HepG2 (cell line): ENCODE results near the gene PRKCG. TPM values are rescaled to one million over a fixed set of nuclear protein-coding genes. Genes with fewer than 3 reads are reported as not detected.
A peak's percentile ranks its signal among the peaks of the same experiment; 100 is the strongest.

Source experiments
- ARID2 ChIP-seq: sonication (generic); formaldehyde crosslinking; IDR thresholded peaks from 2 replicates; pipeline ENCODE4 v1.8.1; 2022; ENCODE audit warnings: mild to moderate bottlenecking, missing genetic modification reagents, borderline replicate concordance
- CBX1 ChIP-seq: IDR thresholded peaks from one replicate; pipeline ENCODE4 v1.6.1; 2016; ENCODE audit warnings: antibody characterized with exemption, low read depth
- EEA1 ChIP-seq: sonication (generic); formaldehyde crosslinking; IDR thresholded peaks from 2 replicates; pipeline ENCODE4 v1.5.1; 2020; ENCODE audit warnings: mild to moderate bottlenecking, missing genetic modification reagents, borderline replicate concordance
- LCORL ChIP-seq, 2 experiments: fragments of 450-650 bp in 1 of 2; sonication (generic) in 1 of 2; formaldehyde crosslinking in 1 of 2; IDR thresholded peaks; 2 replicates each; pipeline versions ENCODE4 v1.5.0 to v1.6.1; 2017 to 2020; ENCODE audit warnings: antibody characterized with exemption in 1 of 2, missing genetic modification reagents in 1 of 2
- SMAD9 ChIP-seq: sonication (generic); formaldehyde crosslinking; IDR thresholded peaks from 2 replicates; pipeline ENCODE4 v1.5.1; 2020; ENCODE audit warnings: mild to moderate bottlenecking, missing genetic modification reagents
- ZKSCAN8 ChIP-seq: IDR thresholded peaks from 2 replicates; pipeline ENCODE4 v1.6.1; 2016; ENCODE audit warnings: borderline replicate concordance, missing genetic modification reagents, missing compliant biosample characterization
- ZNF614 ChIP-seq: IDR thresholded peaks from 2 replicates; pipeline ENCODE4 v1.6.1; 2018; ENCODE audit warnings: missing biosample characterization, missing genetic modification reagents, inconsistent platforms, borderline replicate concordance
- ZNF616 ChIP-seq: sonication (generic); formaldehyde crosslinking; IDR thresholded peaks from 2 replicates; pipeline ENCODE4 v1.5.0; 2020; ENCODE audit warnings: low read depth, mild to moderate bottlenecking, missing genetic modification reagents
- ZNF891 ChIP-seq: sonication (generic); formaldehyde crosslinking; IDR thresholded peaks from 2 replicates; pipeline ENCODE4 v1.5.0; 2020; ENCODE audit warnings: mild to moderate bottlenecking, missing genetic modification reagents
- polyA plus RNA-seq, 8 experiments: library from polyadenylated mRNA; depleted of rRNA in 3 of 8; stranded (reverse) in 7 of 8; unstranded in 1 of 8; fragments of >200 nt; fragmentation: Illumina TruSeq in 4 of 8; extraction: Trizol in 4 of 8; gene quantifications; 2 replicates each; pipeline versions ENCODE4 v1.2.1 to v1.2.3, GENCODE V29; 2011 to 2016; ENCODE audit warnings: low read depth in 4 of 8, missing spikeins in 1 of 8, mixed read lengths in 1 of 8; ENCODE audit not compliant: insufficient read depth in 1 of 8
- total RNA-seq, 5 experiments: library from RNA; depleted of rRNA; stranded (reverse); fragments of >200 nt; fragmentation: Illumina TruSeq; extraction: Trizol; gene quantifications; 2 replicates each; pipeline ENCODE4 v1.2.3, GENCODE V29; 2016; ENCODE audit warnings: low read depth in 1 of 5
- TF ChIP-seq, protein P1 (sequence below): sonication (generic); formaldehyde crosslinking; IDR thresholded peaks from 2 replicates; pipeline ENCODE4 v1.5.0; 2020; ENCODE audit warnings: mild to moderate bottlenecking, missing genetic modification reagents
- TF ChIP-seq, protein P2 (sequence below): IDR thresholded peaks from 2 replicates; pipeline ENCODE4 v1.4.0; 2020; ENCODE audit warnings: mild to moderate bottlenecking, missing genetic modification reagents
- TF ChIP-seq, protein P3 (sequence below): sonication (generic); formaldehyde crosslinking; IDR thresholded peaks from 2 replicates; pipeline ENCODE4 v1.4.0; 2020; ENCODE audit warnings: missing genetic modification reagents, borderline replicate concordance
- TF ChIP-seq, protein P4 (sequence below): IDR thresholded peaks from 2 replicates; pipeline ENCODE4 v1.6.1; 2016; ENCODE audit warnings: mild to moderate bottlenecking, missing biosample characterization, missing genetic modification reagents
- TF ChIP-seq, protein P5 (sequence below): sonication (generic); formaldehyde crosslinking; IDR thresholded peaks from 2 replicates; pipeline ENCODE4 v1.9.0; 2021; ENCODE audit warnings: missing genetic modification reagents, borderline replicate concordance

PRKCG gene
- total and polyA plus RNA-seq, 2 of the 13 experiments (the other 11 are each of a cell fraction or from before 2014, with no cell fraction given): 0.02 to 0.03 TPM

DNA sequence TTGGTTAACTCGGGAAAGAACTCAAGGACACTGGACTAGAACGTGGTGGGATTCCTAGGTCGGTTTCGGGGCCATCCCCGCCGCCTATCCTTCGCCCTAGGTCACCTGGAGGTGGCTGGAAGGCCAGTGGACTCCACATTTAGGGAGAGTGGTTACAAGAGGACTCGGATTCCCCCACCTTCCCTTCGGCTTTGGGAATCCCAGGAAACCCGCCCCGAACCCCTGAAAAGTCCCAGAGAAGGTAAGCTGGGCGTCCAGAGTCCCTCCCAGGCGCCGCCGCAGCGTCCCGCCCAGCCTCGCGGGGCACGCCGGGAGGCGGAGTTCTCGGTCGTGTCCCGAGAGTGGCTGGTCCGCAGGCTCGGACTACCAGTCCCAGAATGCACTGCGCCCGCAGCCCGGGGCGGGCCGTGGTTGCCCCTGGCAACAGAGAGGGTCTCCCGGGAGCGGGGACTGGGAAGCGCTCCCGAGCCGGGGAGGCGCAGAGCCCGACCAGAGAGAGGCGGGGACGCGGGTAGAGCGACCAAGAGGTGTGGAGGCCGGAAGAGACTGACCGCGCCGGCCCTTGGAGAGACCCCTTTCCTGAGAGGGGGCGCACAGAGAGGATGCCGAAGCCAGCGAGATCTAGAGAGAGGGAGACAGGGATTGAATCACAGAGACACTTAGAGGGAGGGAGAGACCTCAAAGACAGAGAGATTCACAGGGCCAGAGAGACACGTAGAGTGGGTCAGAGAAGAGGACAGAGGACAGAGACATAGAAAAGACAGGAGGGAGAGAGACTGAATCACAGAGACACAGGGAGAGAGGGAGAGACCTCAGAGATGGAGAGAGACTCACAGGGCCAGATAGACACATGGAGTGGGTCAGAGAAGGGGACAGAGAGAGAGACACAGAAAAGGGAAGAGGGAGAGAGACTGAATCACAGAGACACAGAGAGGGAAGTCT is 2.6 kb upstream of the PRKCG start (continued):
- TF ChIP-seq, protein P1, sequence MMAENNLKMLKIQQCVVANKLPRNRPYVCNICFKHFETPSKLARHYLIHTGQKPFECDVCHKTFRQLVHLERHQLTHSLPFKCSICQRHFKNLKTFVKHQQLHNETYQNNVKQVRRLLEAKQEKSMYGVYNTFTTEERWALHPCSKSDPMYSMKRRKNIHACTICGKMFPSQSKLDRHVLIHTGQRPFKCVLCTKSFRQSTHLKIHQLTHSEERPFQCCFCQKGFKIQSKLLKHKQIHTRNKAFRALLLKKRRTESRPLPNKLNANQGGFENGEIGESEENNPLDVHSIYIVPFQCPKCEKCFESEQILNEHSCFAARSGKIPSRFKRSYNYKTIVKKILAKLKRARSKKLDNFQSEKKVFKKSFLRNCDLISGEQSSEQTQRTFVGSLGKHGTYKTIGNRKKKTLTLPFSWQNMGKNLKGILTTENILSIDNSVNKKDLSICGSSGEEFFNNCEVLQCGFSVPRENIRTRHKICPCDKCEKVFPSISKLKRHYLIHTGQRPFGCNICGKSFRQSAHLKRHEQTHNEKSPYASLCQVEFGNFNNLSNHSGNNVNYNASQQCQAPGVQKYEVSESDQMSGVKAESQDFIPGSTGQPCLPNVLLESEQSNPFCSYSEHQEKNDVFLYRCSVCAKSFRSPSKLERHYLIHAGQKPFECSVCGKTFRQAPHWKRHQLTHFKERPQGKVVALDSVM (CRISPR knock-in tag): peak; percentile 46; the same call in 1 of the 2 replicates
- no peak for TF ChIP-seq EEA1 (CRISPR knock-in tag)
- TF ChIP-seq, protein P2, sequence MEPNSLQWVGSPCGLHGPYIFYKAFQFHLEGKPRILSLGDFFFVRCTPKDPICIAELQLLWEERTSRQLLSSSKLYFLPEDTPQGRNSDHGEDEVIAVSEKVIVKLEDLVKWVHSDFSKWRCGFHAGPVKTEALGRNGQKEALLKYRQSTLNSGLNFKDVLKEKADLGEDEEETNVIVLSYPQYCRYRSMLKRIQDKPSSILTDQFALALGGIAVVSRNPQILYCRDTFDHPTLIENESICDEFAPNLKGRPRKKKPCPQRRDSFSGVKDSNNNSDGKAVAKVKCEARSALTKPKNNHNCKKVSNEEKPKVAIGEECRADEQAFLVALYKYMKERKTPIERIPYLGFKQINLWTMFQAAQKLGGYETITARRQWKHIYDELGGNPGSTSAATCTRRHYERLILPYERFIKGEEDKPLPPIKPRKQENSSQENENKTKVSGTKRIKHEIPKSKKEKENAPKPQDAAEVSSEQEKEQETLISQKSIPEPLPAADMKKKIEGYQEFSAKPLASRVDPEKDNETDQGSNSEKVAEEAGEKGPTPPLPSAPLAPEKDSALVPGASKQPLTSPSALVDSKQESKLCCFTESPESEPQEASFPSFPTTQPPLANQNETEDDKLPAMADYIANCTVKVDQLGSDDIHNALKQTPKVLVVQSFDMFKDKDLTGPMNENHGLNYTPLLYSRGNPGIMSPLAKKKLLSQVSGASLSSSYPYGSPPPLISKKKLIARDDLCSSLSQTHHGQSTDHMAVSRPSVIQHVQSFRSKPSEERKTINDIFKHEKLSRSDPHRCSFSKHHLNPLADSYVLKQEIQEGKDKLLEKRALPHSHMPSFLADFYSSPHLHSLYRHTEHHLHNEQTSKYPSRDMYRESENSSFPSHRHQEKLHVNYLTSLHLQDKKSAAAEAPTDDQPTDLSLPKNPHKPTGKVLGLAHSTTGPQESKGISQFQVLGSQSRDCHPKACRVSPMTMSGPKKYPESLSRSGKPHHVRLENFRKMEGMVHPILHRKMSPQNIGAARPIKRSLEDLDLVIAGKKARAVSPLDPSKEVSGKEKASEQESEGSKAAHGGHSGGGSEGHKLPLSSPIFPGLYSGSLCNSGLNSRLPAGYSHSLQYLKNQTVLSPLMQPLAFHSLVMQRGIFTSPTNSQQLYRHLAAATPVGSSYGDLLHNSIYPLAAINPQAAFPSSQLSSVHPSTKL (CRISPR knock-in tag): 0 out of 2 replicates have a peak, but pooled peaks have one; percentile 12
- TF ChIP-seq, protein P3, sequence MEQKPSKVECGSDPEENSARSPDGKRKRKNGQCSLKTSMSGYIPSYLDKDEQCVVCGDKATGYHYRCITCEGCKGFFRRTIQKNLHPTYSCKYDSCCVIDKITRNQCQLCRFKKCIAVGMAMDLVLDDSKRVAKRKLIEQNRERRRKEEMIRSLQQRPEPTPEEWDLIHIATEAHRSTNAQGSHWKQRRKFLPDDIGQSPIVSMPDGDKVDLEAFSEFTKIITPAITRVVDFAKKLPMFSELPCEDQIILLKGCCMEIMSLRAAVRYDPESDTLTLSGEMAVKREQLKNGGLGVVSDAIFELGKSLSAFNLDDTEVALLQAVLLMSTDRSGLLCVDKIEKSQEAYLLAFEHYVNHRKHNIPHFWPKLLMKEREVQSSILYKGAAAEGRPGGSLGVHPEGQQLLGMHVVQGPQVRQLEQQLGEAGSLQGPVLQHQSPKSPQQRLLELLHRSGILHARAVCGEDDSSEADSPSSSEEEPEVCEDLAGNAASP (CRISPR knock-in tag): peak; percentile 46; the same call in 1 of the 2 replicates
- TF ChIP-seq ZNF614: peak; percentile 45; the same call in 1 of the 2 replicates
- TF ChIP-seq, protein P4, sequence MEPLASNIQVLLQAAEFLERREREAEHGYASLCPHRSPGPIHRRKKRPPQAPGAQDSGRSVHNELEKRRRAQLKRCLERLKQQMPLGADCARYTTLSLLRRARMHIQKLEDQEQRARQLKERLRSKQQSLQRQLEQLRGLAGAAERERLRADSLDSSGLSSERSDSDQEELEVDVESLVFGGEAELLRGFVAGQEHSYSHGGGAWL (CRISPR knock-in tag): peak; percentile 62; the same call in 1 of the 2 replicates
- TF ChIP-seq ZNF616 (CRISPR knock-in tag): no peak
- TF ChIP-seq ZKSCAN8 (CRISPR knock-in tag): no peak
- no peak for TF ChIP-seq CBX1
- TF ChIP-seq LCORL (IDR thresholded peaks at IDR 0.05): no peak
- no peak for TF ChIP-seq LCORL (CRISPR knock-in tag; IDR thresholded peaks at IDR 0.05)
- TF ChIP-seq ARID2 (CRISPR knock-in tag): no peak
- 0 out of 2 replicates have a peak, but pooled peaks have one; percentile 43 for TF ChIP-seq ZNF891 (CRISPR knock-in tag)
- TF ChIP-seq, protein P5, sequence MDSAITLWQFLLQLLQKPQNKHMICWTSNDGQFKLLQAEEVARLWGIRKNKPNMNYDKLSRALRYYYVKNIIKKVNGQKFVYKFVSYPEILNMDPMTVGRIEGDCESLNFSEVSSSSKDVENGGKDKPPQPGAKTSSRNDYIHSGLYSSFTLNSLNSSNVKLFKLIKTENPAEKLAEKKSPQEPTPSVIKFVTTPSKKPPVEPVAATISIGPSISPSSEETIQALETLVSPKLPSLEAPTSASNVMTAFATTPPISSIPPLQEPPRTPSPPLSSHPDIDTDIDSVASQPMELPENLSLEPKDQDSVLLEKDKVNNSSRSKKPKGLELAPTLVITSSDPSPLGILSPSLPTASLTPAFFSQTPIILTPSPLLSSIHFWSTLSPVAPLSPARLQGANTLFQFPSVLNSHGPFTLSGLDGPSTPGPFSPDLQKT: no peak
- no peak for TF ChIP-seq SMAD9
